Measurements from ENCODE around the gene FYN. TPM values are rescaled to one million over a fixed set of nuclear protein-coding genes. Genes with fewer than 3 reads are reported as not detected.

The FYN gene
- total RNA-seq, 1 donor from 2014 or later = 121 TPM

DNA sequence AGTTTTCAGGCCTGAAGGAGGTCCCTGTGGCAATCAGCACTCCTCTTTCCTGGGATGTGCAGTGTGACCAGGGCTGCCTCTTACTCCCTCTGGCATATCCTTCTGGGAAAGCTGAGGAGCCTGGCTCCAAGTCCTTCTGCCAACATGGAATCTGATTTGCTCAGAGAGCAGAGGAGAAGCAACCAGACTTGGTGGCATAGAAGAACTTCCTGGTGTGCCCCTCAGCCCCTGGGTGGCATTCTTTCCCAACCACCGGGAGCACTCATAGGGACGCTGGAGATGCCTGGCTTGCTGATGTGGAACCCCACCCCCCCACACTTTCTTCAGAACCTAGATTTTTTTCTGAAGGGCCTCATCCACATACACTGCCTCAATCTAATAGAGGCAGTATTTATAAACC lies 160.0 kb downstream of the FYN start:
- TF ChIP-seq, protein P1, sequence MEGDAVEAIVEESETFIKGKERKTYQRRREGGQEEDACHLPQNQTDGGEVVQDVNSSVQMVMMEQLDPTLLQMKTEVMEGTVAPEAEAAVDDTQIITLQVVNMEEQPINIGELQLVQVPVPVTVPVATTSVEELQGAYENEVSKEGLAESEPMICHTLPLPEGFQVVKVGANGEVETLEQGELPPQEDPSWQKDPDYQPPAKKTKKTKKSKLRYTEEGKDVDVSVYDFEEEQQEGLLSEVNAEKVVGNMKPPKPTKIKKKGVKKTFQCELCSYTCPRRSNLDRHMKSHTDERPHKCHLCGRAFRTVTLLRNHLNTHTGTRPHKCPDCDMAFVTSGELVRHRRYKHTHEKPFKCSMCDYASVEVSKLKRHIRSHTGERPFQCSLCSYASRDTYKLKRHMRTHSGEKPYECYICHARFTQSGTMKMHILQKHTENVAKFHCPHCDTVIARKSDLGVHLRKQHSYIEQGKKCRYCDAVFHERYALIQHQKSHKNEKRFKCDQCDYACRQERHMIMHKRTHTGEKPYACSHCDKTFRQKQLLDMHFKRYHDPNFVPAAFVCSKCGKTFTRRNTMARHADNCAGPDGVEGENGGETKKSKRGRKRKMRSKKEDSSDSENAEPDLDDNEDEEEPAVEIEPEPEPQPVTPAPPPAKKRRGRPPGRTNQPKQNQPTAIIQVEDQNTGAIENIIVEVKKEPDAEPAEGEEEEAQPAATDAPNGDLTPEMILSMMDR (IDR thresholded peaks at IDR 0.05) = no peak
- no peak overlapping the region for H3K4me3 Mint-ChIP-seq (ENCODE audit: unreplicated experiment)
- no peak for DNase-seq (ENCODE audit: extremely low spot score, unreplicated experiment)
- H3K27me3 Mint-ChIP-seq (ENCODE audit: unreplicated experiment) = no peaks in the 10 kb centered on the region
- H3K27ac Mint-ChIP-seq (ENCODE audit: unreplicated experiment) = no peak overlapping the region
- H3K4me1 Mint-ChIP-seq (ENCODE audit: unreplicated experiment) = peaks cover 34% of the 10 kb centered on the region
- peaks cover 24% of the 10 kb centered on the region for H3K36me3 Mint-ChIP-seq (ENCODE audit: unreplicated experiment)
- H3K9me3 Mint-ChIP-seq (ENCODE audit: unreplicated experiment) = no peaks in the 10 kb centered on the region

DNA sequence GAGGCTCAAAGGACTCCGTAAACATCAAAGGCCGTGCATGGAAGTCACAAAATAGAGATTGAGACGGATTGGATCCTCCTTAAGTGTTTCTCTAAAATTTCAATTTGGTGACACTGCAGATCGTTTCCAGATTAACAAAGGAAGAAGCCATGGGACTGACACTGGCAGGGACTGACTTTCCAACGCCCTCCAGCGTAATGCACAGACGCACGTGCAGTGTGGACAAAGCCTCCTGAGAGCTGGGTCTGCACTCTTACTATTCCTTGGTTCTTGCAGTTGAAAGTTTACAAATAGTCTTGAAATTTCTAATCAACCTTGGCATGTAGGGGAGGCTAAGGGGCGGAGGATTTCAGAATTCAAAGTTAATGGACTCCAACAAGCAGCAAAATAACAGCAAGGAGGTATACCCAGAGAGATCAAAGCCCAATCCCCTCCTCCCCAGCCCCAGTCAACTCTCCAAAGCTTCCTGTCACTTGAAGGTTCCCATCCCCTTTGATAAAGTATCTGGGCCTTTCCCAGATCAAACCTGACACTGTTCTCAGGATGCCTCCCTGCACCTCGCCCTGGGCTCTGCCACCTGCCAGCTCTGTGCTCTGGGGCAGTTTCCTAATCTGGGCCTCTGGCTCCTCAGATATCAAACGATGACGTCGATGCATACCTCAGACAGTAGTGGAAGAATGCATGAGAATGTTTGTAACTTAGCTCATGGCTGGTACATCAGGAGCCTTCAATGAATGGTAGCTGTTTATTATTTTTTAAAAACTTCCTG lies 161.1 kb downstream of the FYN start:
- Mint-ChIP-seq H3K4me1 (ENCODE audit: unreplicated experiment) (peaks cover 34% of the 10 kb centered on the region), H3K4me3 (ENCODE audit: unreplicated experiment) (no peak overlapping the region), H3K27ac (ENCODE audit: unreplicated experiment) (peak overlapping the region; percentile 69), H3K9me3 (ENCODE audit: unreplicated experiment) (no peaks in the 10 kb centered on the region), H3K27me3 (ENCODE audit: unreplicated experiment) (no peaks in the 10 kb centered on the region), H3K36me3 (ENCODE audit: unreplicated experiment) (peaks cover 26% of the 10 kb centered on the region)
- DNase-seq (ENCODE audit: extremely low spot score, unreplicated experiment) = no peak
- TF ChIP-seq, protein P1 (IDR thresholded peaks at IDR 0.05) = no peak

DNA sequence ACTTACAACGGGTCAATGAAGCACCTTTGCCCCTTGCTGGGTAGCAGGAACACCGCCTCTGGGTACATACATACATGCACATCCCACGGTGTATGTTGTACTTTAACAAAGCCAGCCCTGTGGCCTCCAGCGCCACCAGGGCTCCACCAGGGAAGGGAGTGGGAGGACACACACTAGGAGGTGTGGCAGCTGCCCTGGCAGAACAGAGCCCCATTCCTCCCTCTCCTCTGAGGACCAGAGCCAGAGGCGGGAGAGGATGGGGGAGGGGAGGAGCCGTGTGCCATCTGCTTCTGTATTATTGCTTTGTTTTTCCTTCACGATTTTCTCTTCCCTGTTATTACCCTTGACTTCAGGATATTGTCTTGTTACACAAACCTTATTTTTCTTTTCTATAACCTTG lies 161.8 kb downstream of the FYN start:
- no peaks in the 10 kb centered on the region for H3K27me3 Mint-ChIP-seq (ENCODE audit: unreplicated experiment)
- H3K4me1 Mint-ChIP-seq (ENCODE audit: unreplicated experiment) = peaks cover 34% of the 10 kb centered on the region
- peak overlapping the region; percentile 69 for H3K27ac Mint-ChIP-seq (ENCODE audit: unreplicated experiment)
- no peak for DNase-seq (ENCODE audit: extremely low spot score, unreplicated experiment)
- H3K4me3 Mint-ChIP-seq (ENCODE audit: unreplicated experiment) = no peak overlapping the region
- no peaks in the 10 kb centered on the region for H3K9me3 Mint-ChIP-seq (ENCODE audit: unreplicated experiment)
- peaks cover 26% of the 10 kb centered on the region for H3K36me3 Mint-ChIP-seq (ENCODE audit: unreplicated experiment)
- TF ChIP-seq, protein P1 (IDR thresholded peaks at IDR 0.05) = no peak

DNA sequence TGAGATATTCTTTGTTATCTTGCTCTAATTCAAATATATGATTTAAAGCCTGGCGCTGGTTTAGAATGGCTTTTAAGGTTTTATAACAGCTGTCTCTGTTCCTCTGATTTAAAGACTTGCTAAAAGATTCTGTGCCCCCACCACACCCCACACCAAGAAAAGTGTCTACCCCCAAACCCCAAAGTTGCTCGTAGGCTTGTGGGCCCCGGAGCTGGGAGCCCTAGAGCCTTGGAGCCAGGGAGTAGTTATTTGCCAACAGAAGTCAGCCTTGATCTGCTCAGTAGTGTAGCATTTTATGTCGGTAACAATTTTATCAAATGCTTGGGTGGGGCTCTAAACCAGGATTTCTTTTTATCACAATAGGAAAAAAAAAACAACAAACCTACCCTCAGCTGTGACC lies 162.3 kb downstream of the FYN start:
- no peak for DNase-seq (ENCODE audit: extremely low spot score, unreplicated experiment)
- Mint-ChIP-seq H3K4me3 (ENCODE audit: unreplicated experiment) (no peak overlapping the region), H3K36me3 (ENCODE audit: unreplicated experiment) (peaks cover 25% of the 10 kb centered on the region), H3K27me3 (ENCODE audit: unreplicated experiment) (no peaks in the 10 kb centered on the region), H3K9me3 (ENCODE audit: unreplicated experiment) (no peaks in the 10 kb centered on the region), H3K4me1 (ENCODE audit: unreplicated experiment) (peaks cover 33% of the 10 kb centered on the region), H3K27ac (ENCODE audit: unreplicated experiment) (peak overlapping the region; percentile 69)
- TF ChIP-seq, protein P1 (IDR thresholded peaks at IDR 0.05) = no peak

DNA sequence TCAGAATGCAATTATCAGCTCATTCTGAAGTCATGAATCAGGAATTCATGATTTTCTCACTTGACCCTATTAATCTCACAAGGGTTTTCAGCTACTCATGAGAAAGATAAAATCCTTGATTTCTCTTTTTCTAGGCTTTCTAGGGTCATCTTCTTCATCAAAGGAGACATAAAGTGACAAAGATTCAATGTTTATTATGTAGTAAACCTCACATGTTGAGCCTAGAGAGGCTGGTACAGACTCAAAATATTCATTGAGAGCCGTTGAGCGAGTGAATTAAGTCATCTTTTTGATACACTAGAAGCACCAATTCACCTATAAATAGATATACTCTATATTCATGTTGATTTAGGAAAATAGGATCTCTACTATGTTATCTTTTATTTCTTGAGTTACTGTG lies 162.8 kb downstream of the FYN start:
- H3K27ac Mint-ChIP-seq (ENCODE audit: unreplicated experiment) = peak overlapping the region; percentile 69
- TF ChIP-seq, protein P1 (IDR thresholded peaks at IDR 0.05) = no peak
- H3K4me3 Mint-ChIP-seq (ENCODE audit: unreplicated experiment) = no peak overlapping the region

More for the DNA sequence above, 162.8 kb downstream of the FYN start:
- Mint-ChIP-seq H3K36me3 (ENCODE audit: unreplicated experiment) (peaks cover 24% of the 10 kb centered on the region), H3K4me1 (ENCODE audit: unreplicated experiment) (peaks cover 33% of the 10 kb centered on the region), H3K9me3 (ENCODE audit: unreplicated experiment) (no peaks in the 10 kb centered on the region), H3K27me3 (ENCODE audit: unreplicated experiment) (no peaks in the 10 kb centered on the region)
- no peak for DNase-seq (ENCODE audit: extremely low spot score, unreplicated experiment)
